Uterus (tissue), 4 donors: ENCODE results near the gene FNIP2. TPM values are rescaled to one million over a fixed set of nuclear protein-coding genes. Genes with fewer than 3 reads are reported as not detected.
"Not testable (repeated sequence)": the region's sequence is repeated elsewhere in the genome, so short reads cannot be mapped to it uniquely, and the experiment has no call there.

Experiments used
- DNase-seq, 2 donors: peaks; one replicate each; pipeline ENCODE4 v3.0.0-alpha.2; 2019 to 2020
- H3K27ac ChIP-seq, 2 donors: fragments of 200-600 bp; sonication (generic); 1 replicate in 1 of 2; 2 replicates in 1 of 2; pipeline ENCODE4 v1.5.1; 2016 to 2018
- H3K27me3 ChIP-seq, 2 donors: fragments of 200-600 bp; sonication (generic); one replicate each; pipeline ENCODE4 v1.5.1; 2018 to 2019; ENCODE audit warnings: control low read depth in 1 of 2
- H3K36me3 ChIP-seq, 2 donors: fragments of 200-600 bp; sonication (generic); one replicate each; pipeline ENCODE4 v1.5.1; 2019; ENCODE audit warnings: control low read depth in 1 of 2
- H3K4me1 ChIP-seq, 2 donors: fragments of 200-600 bp; sonication (generic); one replicate each; pipeline ENCODE4 v1.5.1; 2018 to 2019; ENCODE audit warnings: control low read depth in 1 of 2
- H3K4me3 ChIP-seq, 2 donors: fragments of 200-600 bp; sonication (generic); 1 replicate in 1 of 2; 2 replicates in 1 of 2; pipeline ENCODE4 v1.5.1; 2018 to 2019; ENCODE audit warnings: mild to moderate bottlenecking in 1 of 2
- H3K9me3 ChIP-seq, 2 donors: fragments of 200-600 bp; sonication (generic); one replicate each; pipeline ENCODE4 v1.5.1; 2019; ENCODE audit warnings: control low read depth in 1 of 2
- CTCF ChIP-seq, 4 experiments: fragments of 200-600 bp in 2 of 4; fragments of 450-650 bp in 2 of 4; sonication (generic) in 2 of 4; IDR thresholded peaks; one replicate each; pipeline ENCODE4 v1.5.1; 2016 to 2019; ENCODE audit warnings: antibody characterized with exemption in 4 of 4, mild to moderate bottlenecking in 2 of 4, moderate library complexity in 1 of 4
- POLR2A ChIP-seq, 2 donors: fragments of 450-650 bp; IDR thresholded peaks; one replicate each; pipeline ENCODE4 v1.6.1; 2016; ENCODE audit warnings: antibody characterized with exemption in 2 of 2, mild to moderate bottlenecking in 1 of 2, moderate library complexity in 1 of 2
- intact Hi-C: fragments of 100-400 bp; cut with DNase I; formaldehyde crosslinking; loops from one replicate; pipeline ENCODE4 v1.15.1; 2023; ENCODE audit warnings: low total_unique reads
- total RNA-seq, 4 donors: library from RNA; depleted of rRNA in 3 of 4; stranded (reverse); fragments of >200 nt in 3 of 4; gene quantifications; one replicate each; pipeline versions ENCODE4 v1.1.0 to v1.2.4, GENCODE V29; 2014 to 2023
- donor health status: DM: yes; HTN: yes; CAD: no.

FNIP2 gene
- total RNA-seq, 4 donors from 2014 or later: 8.5 to 61.9 (median 29.6) TPM

GRCh38 chr4:158789853-158790252, 21.0 kb downstream of the FNIP2 start:
- intact Hi-C loops: no loop called here
- H3K9me3 ChIP-seq: no peaks in the 10 kb centered on the region
- H3K36me3 ChIP-seq: no peaks in the 10 kb centered on the region
- TF ChIP-seq POLR2A (IDR thresholded peaks at IDR 0.05) (no peak), CTCF (IDR thresholded peaks at IDR 0.05) (no peak)
- DNase-seq: no peak
- H3K27ac ChIP-seq: no peak overlapping the region
- no peaks in the 10 kb centered on the region for H3K4me1 ChIP-seq
- no peak overlapping the region for H3K4me3 ChIP-seq
- no peaks in the 10 kb centered on the region for H3K27me3 ChIP-seq

- DNase-seq: no peak
- TF ChIP-seq CTCF (IDR thresholded peaks at IDR 0.05) (no peak), POLR2A (IDR thresholded peaks at IDR 0.05) (no peak)
- Histone ChIP-seq H3K27me3 (no peaks in the 10 kb centered on the region), H3K36me3 (no peaks in the 10 kb centered on the region), H3K4me1 (no peaks in the 10 kb centered on the region), H3K9me3 (no peaks in the 10 kb centered on the region), H3K27ac (no peak overlapping the region), H3K4me3 (no peak overlapping the region)
- intact Hi-C loops: no loop called here
Observed at GRCh38 chr4:158793021-158793420, 24.2 kb downstream of the FNIP2 start.

GRCh38 chr4:158793430-158793829, 24.6 kb downstream of the FNIP2 start:
- intact Hi-C loops, H3K27me3 ChIP-seq, H3K4me3 ChIP-seq, DNase-seq, H3K36me3 ChIP-seq, H3K27ac ChIP-seq, H3K4me1 ChIP-seq, H3K9me3 ChIP-seq: not testable (repeated sequence)

GRCh38 chr4:158796370-158797140, 27.7 kb downstream of the FNIP2 start:
- Histone ChIP-seq H3K4me3 (no peak overlapping the region), H3K4me1 (no peaks in the 10 kb centered on the region), H3K27me3 (no peaks in the 10 kb centered on the region), H3K27ac (no peak overlapping the region), H3K9me3 (no peaks in the 10 kb centered on the region), H3K36me3 (no peaks in the 10 kb centered on the region)
- no peak for DNase-seq
- TF ChIP-seq CTCF (IDR thresholded peaks at IDR 0.05) (no peak), POLR2A (IDR thresholded peaks at IDR 0.05) (no peak)
- intact Hi-C loops: no loop called here

- intact Hi-C loops: no loop called here
- DNase-seq: no peak
- no peak overlapping the region for H3K4me3 ChIP-seq
- H3K36me3 ChIP-seq: no peaks in the 10 kb centered on the region
- H3K27ac ChIP-seq: no peak overlapping the region
- no peaks in the 10 kb centered on the region for H3K9me3 ChIP-seq
- no peaks in the 10 kb centered on the region for H3K4me1 ChIP-seq
- H3K27me3 ChIP-seq: no peaks in the 10 kb centered on the region
- TF ChIP-seq POLR2A (IDR thresholded peaks at IDR 0.05): no peak
- TF ChIP-seq CTCF (IDR thresholded peaks at IDR 0.05): no peak
Observed at GRCh38 chr4:158798062-158798461, 29.2 kb downstream of the FNIP2 start.
